Right lobe of liver (tissue), 6 donors: ENCODE data around the gene ZNF786. TPM values are rescaled to one million over a fixed set of nuclear protein-coding genes. Genes with fewer than 3 reads are reported as not detected.

Experiments
- ATAC-seq, 4 donors: fragments of 200-7000 bp; cut with Tn5 transposase; one replicate each; pipeline ENCODE4 v1.9.1; 2020; ENCODE audit warnings: mild to moderate bottlenecking in 4 of 4, moderate library complexity in 4 of 4
- DNase-seq, 3 donors: peaks; one replicate each; pipeline ENCODE4 v3.0.0-alpha.2; 2020
- H3K27ac ChIP-seq, 3 donors: fragments of 200-600 bp; one replicate each; pipeline ENCODE4 v1.8.0; 2022
- H3K27me3 ChIP-seq, 2 donors: fragments of 200-600 bp; one replicate each; pipeline ENCODE4 v1.8.0; 2022
- H3K36me3 ChIP-seq, 4 donors: fragments of 200-600 bp; sonication (generic) in 1 of 4; one replicate each; pipeline versions ENCODE4 v1.5.1 to v1.8.0; 2017 to 2022; ENCODE audit warnings: control low read depth in 1 of 4
- H3K4me1 ChIP-seq, 4 donors: fragments of 200-600 bp; sonication (generic) in 1 of 4; one replicate each; pipeline versions ENCODE4 v1.5.1 to v1.8.0; 2017 to 2022; ENCODE audit warnings: control low read depth in 1 of 4
- H3K4me3 ChIP-seq, 3 donors: fragments of 200-600 bp; one replicate each; pipeline ENCODE4 v1.8.0; 2022
- H3K9me3 ChIP-seq, 4 donors: fragments of 200-600 bp; sonication (generic) in 1 of 4; one replicate each; pipeline versions ENCODE4 v1.5.1 to v1.8.0; 2017 to 2022; ENCODE audit warnings: control low read depth in 1 of 4
- CTCF ChIP-seq, 4 donors: fragments of 200-600 bp in 3 of 4; fragments of 450-650 bp in 1 of 4; IDR thresholded peaks; one replicate each; pipeline versions ENCODE4 v1.5.1 to v1.8.0; 2016 to 2022; ENCODE audit warnings: antibody characterized with exemption in 4 of 4, mild to moderate bottlenecking in 2 of 4
- POLR2A ChIP-seq: fragments of 450-650 bp; IDR thresholded peaks from one replicate; pipeline ENCODE4 v1.6.1; 2017; ENCODE audit warnings: antibody characterized with exemption, mild to moderate bottlenecking
- WGBS: methylation state at CpG from one replicate; pipeline ENCODE4 v1.1.6; 2018; ENCODE audit warnings: low coverage, low lambda C conversion rate; ENCODE audit not compliant: insufficient coverage; ENCODE audit errors: missing lambda C conversion rate; 5-methylcytosine and 5-hydroxymethylcytosine counted together
- intact Hi-C, 2 donors: fragments of 100-400 bp; cut with DNase I; formaldehyde crosslinking; loops; one replicate each; pipeline versions ENCODE4 v1.11.2 to v1.14.1; 2022
- total RNA-seq, 6 experiments: library from RNA; depleted of rRNA in 2 of 6; stranded (reverse); fragments of >200 nt in 2 of 6; fragmentation: NEBNext Ultra II Directional in 3 of 6; extraction: Animal tissue kit (Norgen Biotek cat#: 25700) in 3 of 6; gene quantifications; one replicate each; pipeline versions ENCODE4 v1.1.0 to v1.2.4, GENCODE V29; 2016 to 2023
- donor health status: DM: no; HTN: yes; CAD: no.
- donor health status: DM: no; HTN: no; CAD: no.
- donor health status: DM: no; HTN: no; CAD: no.
- donor health status: DM: no; HTN: yes; CAD: no.
- donor health status: DM: no; HTN: yes; CAD: no.

The ZNF786 gene
- total RNA-seq, 6 experiments from 2014 or later = 2.0 to 2.7 (median 2.4) TPM

GRCh38 chr7:149075286-149075685, 15.2 kb downstream of the ZNF786 start:
- 100% methylated on average over 2 of the region's 2 CpGs for WGBS
- H3K4me1 ChIP-seq = no peaks in the 10 kb centered on the region
- H3K27me3 ChIP-seq = no peaks in the 10 kb centered on the region
- no peak overlapping the region for H3K4me3 ChIP-seq
- intact Hi-C loops = no loop called here
- ATAC-seq (no peak), DNase-seq (no peak)
- H3K27ac ChIP-seq = no peak overlapping the region
- peaks cover 0 to 29% (median 6%) of the 10 kb centered on the region in 4 donors for H3K36me3 ChIP-seq
- TF ChIP-seq CTCF (IDR thresholded peaks at IDR 0.05) (no peak), POLR2A (no peak)
- H3K9me3 ChIP-seq = no peaks in the 10 kb centered on the region

- H3K36me3 ChIP-seq = peaks cover 0 to 30% (median 6%) of the 10 kb centered on the region in 4 donors
- no peaks in the 10 kb centered on the region for H3K27me3 ChIP-seq
- 93% methylated on average over 3 of the region's 3 CpGs for WGBS
- no peak overlapping the region for H3K4me3 ChIP-seq
- no peak for DNase-seq
- H3K4me1 ChIP-seq = no peaks in the 10 kb centered on the region
- H3K9me3 ChIP-seq = no peaks in the 10 kb centered on the region
- H3K27ac ChIP-seq = no peak overlapping the region
- intact Hi-C loops = no loop called here
- no peak for TF ChIP-seq POLR2A
- TF ChIP-seq CTCF (IDR thresholded peaks at IDR 0.05) = no peak
- no peak for ATAC-seq
These were observed 16.2 kb downstream of the ZNF786 start for GRCh38 chr7:149074116-149074885.

DNA sequence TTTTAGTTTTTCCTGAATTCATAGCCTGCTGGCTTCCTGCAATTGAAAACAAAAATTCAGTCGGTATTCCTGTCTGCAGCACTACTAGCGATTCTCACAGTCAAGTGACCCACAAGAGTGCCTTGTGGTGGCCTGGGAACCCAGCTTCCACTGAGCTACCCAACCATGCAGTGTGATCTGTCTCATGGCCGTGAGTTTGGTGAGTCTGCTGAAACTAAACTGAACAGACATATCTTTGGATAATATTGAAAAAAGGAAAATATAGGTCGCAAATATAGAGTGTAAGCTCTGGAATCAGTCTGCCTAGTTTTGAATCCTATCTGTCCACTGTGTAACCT, 18.1 kb downstream of the ZNF786 start:
- no peaks in the 10 kb centered on the region for H3K27me3 ChIP-seq
- intact Hi-C loops = no loop called here
- no peaks in the 10 kb centered on the region for H3K4me1 ChIP-seq
- ATAC-seq (no peak), DNase-seq (no peak)
- WGBS = 100% methylated on average over 3 of the region's 4 CpGs
- no peaks in the 10 kb centered on the region for H3K9me3 ChIP-seq
- peaks cover 0 to 30% (median 6%) of the 10 kb centered on the region in 4 donors for H3K36me3 ChIP-seq
- H3K27ac ChIP-seq = no peak overlapping the region
- TF ChIP-seq POLR2A = no peak
- no peak for TF ChIP-seq CTCF (IDR thresholded peaks at IDR 0.05)
- H3K4me3 ChIP-seq = no peak overlapping the region

DNA sequence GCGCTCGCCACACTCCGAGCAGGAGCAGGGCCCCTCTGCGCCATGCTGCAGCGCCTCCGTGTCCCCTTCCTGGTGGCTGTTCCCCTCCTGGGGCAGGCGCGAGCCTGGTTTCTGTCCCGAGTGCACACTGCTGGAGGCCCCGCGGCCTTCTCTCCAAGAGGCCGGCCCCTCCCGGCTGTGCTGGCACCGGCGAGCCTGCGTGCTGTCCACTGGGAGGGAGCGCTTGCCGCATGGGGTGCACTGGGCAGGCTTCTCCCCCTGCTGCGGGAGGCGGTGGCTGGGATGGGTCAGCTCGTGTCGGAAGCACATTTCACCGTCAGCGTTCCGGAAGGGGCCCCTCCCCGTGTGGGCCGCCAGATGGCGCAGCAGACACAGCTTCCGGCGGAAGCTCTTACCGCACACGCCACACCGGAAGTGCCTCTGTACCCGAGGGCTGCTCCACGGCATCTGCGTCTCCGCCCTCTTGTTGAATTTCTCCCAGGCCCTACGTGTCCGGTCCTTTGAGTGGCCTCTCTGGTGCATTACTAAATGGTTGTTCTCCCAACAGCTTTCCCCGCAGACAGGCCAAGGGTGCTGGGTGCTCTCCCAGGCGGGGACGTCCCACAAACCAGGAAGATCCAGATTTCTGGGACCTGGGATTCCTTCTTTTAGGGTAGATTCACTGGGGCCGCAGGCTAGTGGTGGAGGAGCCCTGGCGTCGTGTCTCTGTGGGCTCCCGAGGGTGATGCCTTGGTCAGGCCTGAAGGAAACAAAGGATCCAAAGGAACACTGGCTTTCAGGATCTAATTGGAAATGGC, 18.7 kb downstream of the ZNF786 start:
- ATAC-seq = peak in 3 of 4 donors; percentile 22 to 55 (median 25)
- WGBS = 84% methylated on average over 8 of the region's 46 CpGs

More for the DNA sequence above, 18.7 kb downstream of the ZNF786 start:
- no peak for TF ChIP-seq CTCF (IDR thresholded peaks at IDR 0.05)
- peak in 1 of 3 donors; percentile 24 for DNase-seq
- no peaks in the 10 kb centered on the region for H3K4me1 ChIP-seq
- intact Hi-C loops = no loop called here
- no peak overlapping the region for H3K4me3 ChIP-seq
- peaks cover 0 to 30% (median 6%) of the 10 kb centered on the region in 4 donors for H3K36me3 ChIP-seq
- H3K9me3 ChIP-seq = no peaks in the 10 kb centered on the region
- no peaks in the 10 kb centered on the region for H3K27me3 ChIP-seq
- H3K27ac ChIP-seq = no peak overlapping the region
